C4-2B (cell line): ENCODE measurements around the gene GMNN.

Experiments used
- H3K27ac ChIP-seq: fragments of 450-650 bp; 2 replicates; pipeline ENCODE4 v1.5.1; 2017
- ZFX ChIP-seq: fragments of 450-650 bp; IDR thresholded peaks from 2 replicates; pipeline ENCODE4 v1.6.1; 2017
- TF ChIP-seq, protein P1 (sequence below): fragments of 450-650 bp; conservative IDR thresholded peaks from 2 replicates; pipeline ENCODE4 v1.5.1; 2017; ENCODE audit warnings: mild to moderate bottlenecking

Gene GMNN

DNA sequence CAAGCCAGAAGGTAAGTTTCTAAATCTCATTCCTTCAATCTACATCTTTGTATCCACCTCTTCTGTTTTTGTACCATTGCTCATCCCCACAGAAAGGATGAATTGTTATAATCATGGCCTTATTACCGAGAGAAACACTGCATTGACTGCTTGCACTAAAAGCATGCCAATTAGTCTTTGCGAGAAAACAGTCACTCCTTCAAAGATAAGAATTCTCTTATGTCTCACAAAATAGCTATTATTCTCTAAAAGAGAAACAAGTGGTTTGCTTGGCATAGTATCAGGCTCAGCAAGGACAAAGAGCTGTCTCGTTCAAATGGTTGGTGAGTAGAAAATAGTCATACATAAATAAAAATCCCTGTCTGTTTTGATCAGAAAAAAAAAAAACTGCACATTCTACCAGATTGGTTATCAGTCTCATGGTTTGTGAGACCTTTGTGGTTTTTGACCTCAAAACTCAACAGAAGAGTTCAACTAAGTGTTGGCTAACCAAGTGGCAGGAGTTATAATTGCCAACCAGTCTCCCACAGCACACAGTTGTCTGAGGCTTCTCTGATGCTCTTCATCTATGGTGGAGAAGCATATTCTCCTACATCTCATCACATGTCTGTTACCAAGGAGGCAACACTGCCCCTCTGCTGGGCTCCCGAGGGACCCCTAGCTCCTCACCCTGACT, 59.1 kb downstream of the GMNN start:
- TF ChIP-seq ZFX = no peak
- TF ChIP-seq, protein P1, sequence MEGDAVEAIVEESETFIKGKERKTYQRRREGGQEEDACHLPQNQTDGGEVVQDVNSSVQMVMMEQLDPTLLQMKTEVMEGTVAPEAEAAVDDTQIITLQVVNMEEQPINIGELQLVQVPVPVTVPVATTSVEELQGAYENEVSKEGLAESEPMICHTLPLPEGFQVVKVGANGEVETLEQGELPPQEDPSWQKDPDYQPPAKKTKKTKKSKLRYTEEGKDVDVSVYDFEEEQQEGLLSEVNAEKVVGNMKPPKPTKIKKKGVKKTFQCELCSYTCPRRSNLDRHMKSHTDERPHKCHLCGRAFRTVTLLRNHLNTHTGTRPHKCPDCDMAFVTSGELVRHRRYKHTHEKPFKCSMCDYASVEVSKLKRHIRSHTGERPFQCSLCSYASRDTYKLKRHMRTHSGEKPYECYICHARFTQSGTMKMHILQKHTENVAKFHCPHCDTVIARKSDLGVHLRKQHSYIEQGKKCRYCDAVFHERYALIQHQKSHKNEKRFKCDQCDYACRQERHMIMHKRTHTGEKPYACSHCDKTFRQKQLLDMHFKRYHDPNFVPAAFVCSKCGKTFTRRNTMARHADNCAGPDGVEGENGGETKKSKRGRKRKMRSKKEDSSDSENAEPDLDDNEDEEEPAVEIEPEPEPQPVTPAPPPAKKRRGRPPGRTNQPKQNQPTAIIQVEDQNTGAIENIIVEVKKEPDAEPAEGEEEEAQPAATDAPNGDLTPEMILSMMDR = no peak

More for the DNA sequence above, 59.1 kb downstream of the GMNN start:
- no peak overlapping the region for H3K27ac ChIP-seq
